Gastrocnemius medialis (tissue), 4 donors: ENCODE results near the gene PPM1E. TPM values are rescaled to one million over a fixed set of nuclear protein-coding genes. Genes with fewer than 3 reads are reported as not detected.
"Not testable (repeated sequence)": the region's sequence is repeated elsewhere in the genome, so short reads cannot be mapped to it uniquely, and the experiment has no call there.

ENCODE experiments used
- ATAC-seq, 2 donors: fragments of 150-250 bp; one replicate each; pipeline ENCODE4 v1.9.1; 2016
- DNase-seq, 2 donors: peaks; one replicate each; pipeline ENCODE4 v3.0.0-alpha.2; 2019
- H3K27ac ChIP-seq, 4 donors: fragments of 200-600 bp; sonication (generic); 1 replicate in 1 of 4; 2 replicates in 3 of 4; pipeline ENCODE4 v1.5.1; 2016 to 2018; ENCODE audit warnings: mild to moderate bottlenecking in 2 of 4, moderate library complexity in 1 of 4
- H3K27me3 ChIP-seq, 3 donors: fragments of 200-600 bp; sonication (generic) in 2 of 3; 1 replicate in 1 of 3; 2 replicates in 2 of 3; pipeline versions ENCODE4 v1.5.1 to v1.6.0; 2016 to 2019; ENCODE audit warnings: mild to moderate bottlenecking in 1 of 3, moderate library complexity in 1 of 3
- H3K36me3 ChIP-seq, 2 donors: fragments of 200-600 bp; sonication (generic) in 1 of 2; one replicate each; pipeline ENCODE4 v1.5.1; 2017 to 2018
- H3K4me1 ChIP-seq, 2 donors: fragments of 200-600 bp; sonication (generic) in 1 of 2; one replicate each; pipeline ENCODE4 v1.5.1; 2016 to 2017; ENCODE audit warnings: mild to moderate bottlenecking in 2 of 2
- H3K4me3 ChIP-seq, 4 donors: fragments of 200-600 bp; sonication (generic) in 3 of 4; 1 replicate in 1 of 4; 2 replicates in 3 of 4; pipeline ENCODE4 v1.5.1; 2016 to 2019; ENCODE audit warnings: mild to moderate bottlenecking in 2 of 4
- H3K9me3 ChIP-seq, 3 donors: fragments of 200-600 bp; sonication (generic) in 2 of 3; 1 replicate in 1 of 3; 2 replicates in 2 of 3; pipeline ENCODE4 v1.5.1; 2016 to 2019
- CTCF ChIP-seq, 5 experiments: fragments of 450-650 bp in 3 of 5; fragments of 200-600 bp in 2 of 5; sonication (generic) in 2 of 5; IDR thresholded peaks in 4 of 5; conservative IDR thresholded peaks in 1 of 5; 1 replicate in 4 of 5; 2 replicates in 1 of 5; pipeline ENCODE4 v1.5.1; 2016 to 2019; ENCODE audit warnings: antibody characterized with exemption in 5 of 5, mild to moderate bottlenecking in 3 of 5, moderate library complexity in 3 of 5
- POLR2A ChIP-seq, 2 donors: fragments of 450-650 bp; IDR thresholded peaks; one replicate each; pipeline ENCODE4 v1.6.1; 2017; ENCODE audit warnings: antibody characterized with exemption in 2 of 2, mild to moderate bottlenecking in 2 of 2, moderate library complexity in 2 of 2
- in situ Hi-C, 4 donors: fragments of 200-750 bp; cut with MboI; loops; one replicate each; pipeline versions ENCODE4 v1.15.0 to v1.8.0; 2017; ENCODE audit warnings: low sequenced_read_pairs in 4 of 4
- intact Hi-C: fragments of 100-400 bp; cut with DNase I; formaldehyde crosslinking; loops from one replicate; pipeline ENCODE4 v1.15.1; 2023; ENCODE audit warnings: low total_unique reads
- total RNA-seq, 4 donors: library from RNA; depleted of rRNA; stranded (reverse); fragments of >200 nt; gene quantifications; one replicate each; pipeline versions ENCODE4 v1.1.0 to v1.2.3, GENCODE V29; 2016

PPM1E gene
- total RNA-seq, 4 donors from 2014 or later = 0.04 to 0.07 TPM; not detected in 2

GRCh38 chr17:58741121-58741625, 14.5 kb upstream of the PPM1E start:
- H3K9me3 ChIP-seq = no peaks in the 10 kb centered on the region
- in situ Hi-C loops = loop anchor here in 1 of 4 donors (25.0 kb wide), 1 partner anchor 104 kb away; no protein-coding TSS in a partner anchor
- H3K4me3 ChIP-seq = no peak overlapping the region
- H3K36me3 ChIP-seq = no peaks in the 10 kb centered on the region
- no peak for TF ChIP-seq POLR2A (IDR thresholded peaks at IDR 0.05)
- TF ChIP-seq CTCF (IDR thresholded peaks at IDR 0.05 in 4 of 5, conservative IDR thresholded peaks at IDR 0.05 in 1 of 5) = no peak
- DNase-seq (peak in 1 of 2 donors; percentile 18), ATAC-seq (peak; percentile 50 to 91)
- no peaks in the 10 kb centered on the region for H3K4me1 ChIP-seq
- no peaks in the 10 kb centered on the region for H3K27me3 ChIP-seq
- intact Hi-C loops = no loop called here
- H3K27ac ChIP-seq = no peak overlapping the region

GRCh38 chr17:58747674-58748073, 8.0 kb upstream of the PPM1E start:
- DNase-seq = no peak
- Histone ChIP-seq H3K4me3 (no peak overlapping the region), H3K27me3 (peaks cover 0 to 1% (median 0%) of the 10 kb centered on the region in 3 donors), H3K9me3 (no peaks in the 10 kb centered on the region), H3K27ac (no peak overlapping the region), H3K36me3 (no peaks in the 10 kb centered on the region), H3K4me1 (no peaks in the 10 kb centered on the region)
- TF ChIP-seq POLR2A (IDR thresholded peaks at IDR 0.05) (no peak), CTCF (IDR thresholded peaks at IDR 0.05 in 4 of 5, conservative IDR thresholded peaks at IDR 0.05 in 1 of 5) (no peak)
- ATAC-seq = no peak
- in situ Hi-C loops = loop anchor here in 1 of 4 donors (25.0 kb wide), 1 partner anchor 110 kb away; no protein-coding TSS in a partner anchor
- intact Hi-C loops = no loop called here

GRCh38 chr17:58749627-58750026, 6.0 kb upstream of the PPM1E start:
- H3K4me3 ChIP-seq, ATAC-seq, H3K4me1 ChIP-seq, H3K36me3 ChIP-seq, DNase-seq, H3K9me3 ChIP-seq, intact Hi-C loops, H3K27ac ChIP-seq: not testable (repeated sequence)
- in situ Hi-C loops = loop anchor here in 1 of 4 donors (25.0 kb wide), 1 partner anchor 112 kb away; no protein-coding TSS in a partner anchor
- peaks cover 6 to 16% (median 15%) of the 10 kb centered on the region in 3 donors for H3K27me3 ChIP-seq

- intact Hi-C loops (no loop called here), in situ Hi-C loops (no loop called here)
- TF ChIP-seq POLR2A (IDR thresholded peaks at IDR 0.05) (no peak), CTCF (IDR thresholded peaks at IDR 0.05 in 4 of 5, conservative IDR thresholded peaks at IDR 0.05 in 1 of 5) (no peak)
Observed at GRCh38 chr17:58753026-58753425, 2.6 kb upstream of the PPM1E start.

GRCh38 chr17:58755269-58755576, 431 bp upstream of the PPM1E start:
- no peaks in the 10 kb centered on the region for H3K9me3 ChIP-seq
- no peak for TF ChIP-seq CTCF (IDR thresholded peaks at IDR 0.05 in 4 of 5, conservative IDR thresholded peaks at IDR 0.05 in 1 of 5)
- H3K27me3 ChIP-seq = peaks cover 55 to 59% (median 56%) of the 10 kb centered on the region in 3 donors
- ATAC-seq = no peak
- no peak overlapping the region for H3K27ac ChIP-seq
- intact Hi-C loops = no loop called here
- H3K4me1 ChIP-seq = peaks cover 0 to 7% of the 10 kb centered on the region in 2 donors
- peak overlapping the region in 3 of 4 donors; percentile 49 to 54 (median 51) for H3K4me3 ChIP-seq
- no peaks in the 10 kb centered on the region for H3K36me3 ChIP-seq
- no peak for DNase-seq
- in situ Hi-C loops = no loop called here

More at GRCh38 chr17:58753026-58753425, 2.6 kb upstream of the PPM1E start:
- no peak overlapping the region for H3K27ac ChIP-seq
- peaks cover 38 to 47% (median 43%) of the 10 kb centered on the region in 3 donors for H3K27me3 ChIP-seq
- DNase-seq = no peak
- H3K36me3 ChIP-seq = no peaks in the 10 kb centered on the region
- no peak for ATAC-seq
- H3K4me1 ChIP-seq = peaks cover 0 to 7% of the 10 kb centered on the region in 2 donors
- no peaks in the 10 kb centered on the region for H3K9me3 ChIP-seq
- no peak overlapping the region for H3K4me3 ChIP-seq
